Measurements from ENCODE around the gene LAMA5.

DNA sequence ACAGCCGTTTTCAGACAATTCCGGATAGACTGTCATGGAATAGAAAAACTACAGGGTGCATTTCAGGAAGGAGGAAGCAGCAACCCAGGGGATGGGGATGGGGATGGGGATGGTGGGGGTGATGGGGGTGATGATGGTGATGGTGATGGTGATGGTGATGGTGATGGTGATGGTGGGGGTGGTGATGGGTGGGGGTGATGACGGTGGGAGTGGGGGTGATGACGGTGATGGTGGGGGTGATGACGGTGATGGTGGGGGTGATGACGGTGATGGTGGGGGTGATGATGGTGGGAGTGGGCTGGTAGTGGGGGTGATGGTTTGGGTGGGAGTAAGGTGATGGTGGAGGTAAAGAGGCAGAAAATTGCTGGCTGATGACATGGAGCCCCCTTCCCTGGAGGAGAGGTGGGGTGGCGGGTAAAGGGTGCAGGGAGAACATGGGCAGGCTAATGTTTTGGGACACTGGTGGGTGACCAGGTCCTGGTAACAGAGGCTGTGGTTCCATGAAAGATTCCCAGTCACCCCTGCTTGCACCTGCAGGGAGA lies 17.5 kb downstream of the LAMA5 start:
- TF ChIP-seq, protein P1, sequence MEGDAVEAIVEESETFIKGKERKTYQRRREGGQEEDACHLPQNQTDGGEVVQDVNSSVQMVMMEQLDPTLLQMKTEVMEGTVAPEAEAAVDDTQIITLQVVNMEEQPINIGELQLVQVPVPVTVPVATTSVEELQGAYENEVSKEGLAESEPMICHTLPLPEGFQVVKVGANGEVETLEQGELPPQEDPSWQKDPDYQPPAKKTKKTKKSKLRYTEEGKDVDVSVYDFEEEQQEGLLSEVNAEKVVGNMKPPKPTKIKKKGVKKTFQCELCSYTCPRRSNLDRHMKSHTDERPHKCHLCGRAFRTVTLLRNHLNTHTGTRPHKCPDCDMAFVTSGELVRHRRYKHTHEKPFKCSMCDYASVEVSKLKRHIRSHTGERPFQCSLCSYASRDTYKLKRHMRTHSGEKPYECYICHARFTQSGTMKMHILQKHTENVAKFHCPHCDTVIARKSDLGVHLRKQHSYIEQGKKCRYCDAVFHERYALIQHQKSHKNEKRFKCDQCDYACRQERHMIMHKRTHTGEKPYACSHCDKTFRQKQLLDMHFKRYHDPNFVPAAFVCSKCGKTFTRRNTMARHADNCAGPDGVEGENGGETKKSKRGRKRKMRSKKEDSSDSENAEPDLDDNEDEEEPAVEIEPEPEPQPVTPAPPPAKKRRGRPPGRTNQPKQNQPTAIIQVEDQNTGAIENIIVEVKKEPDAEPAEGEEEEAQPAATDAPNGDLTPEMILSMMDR (IDR thresholded peaks at IDR 0.05), result no peak
- TF ChIP-seq EP300 (IDR thresholded peaks at IDR 0.05), result no peak
